ENCODE data around the gene SLC24A5. TPM values are rescaled to one million over a fixed set of nuclear protein-coding genes. Genes with fewer than 3 reads are reported as not detected.

Gene SLC24A5
- total RNA-seq, 4 donors from 2014 or later = not detected

GRCh38 chr15:48119277-48119676, 1.5 kb upstream of the SLC24A5 start:
- Histone ChIP-seq H3K4me3 (no peak overlapping the region), H3K27me3 (no peaks in the 10 kb centered on the region), H3K27ac (no peak overlapping the region), H3K4me1 (no peaks in the 10 kb centered on the region), H3K9me3 (no peaks in the 10 kb centered on the region), H3K36me3 (no peaks in the 10 kb centered on the region)
- 57 to 73% methylated on average over 4 to 5 of the region's 5 CpGs for WGBS, 2 donors (ENCODE audit: low coverage in 1 of 2)
- TF ChIP-seq EP300 (IDR thresholded peaks at IDR 0.05; ENCODE audit: low read depth) (no peak), POLR2AphosphoS5 (IDR thresholded peaks at IDR 0.05) (no peak), POLR2A (IDR thresholded peaks at IDR 0.05) (no peak)
- intact Hi-C loops (cut with DNase I; ENCODE audit: low total_unique reads) = no loop called here
- no peak for DNase-seq
- in situ Hi-C loops (cut with MboI; ENCODE audit: low pct_ligation_motif_present in 1 of 4, low pct_unique_long_range_greater_than_20kb in 1 of 4, low sequenced_read_pairs in 3 of 4) = no loop called here

- TF ChIP-seq POLR2AphosphoS5 (IDR thresholded peaks at IDR 0.05) (no peak), CTCF (IDR thresholded peaks at IDR 0.05) (no peak), EP300 (IDR thresholded peaks at IDR 0.05; ENCODE audit: low read depth) (no peak), POLR2A (IDR thresholded peaks at IDR 0.05) (no peak)
- intact Hi-C loops (cut with DNase I; ENCODE audit: low total_unique reads) = no loop called here
- WGBS, 2 donors (ENCODE audit: low coverage in 1 of 2) = 76 to 82% methylated on average over 4 to 8 of the region's 8 CpGs
- in situ Hi-C loops (cut with MboI; ENCODE audit: low pct_ligation_motif_present in 1 of 4, low pct_unique_long_range_greater_than_20kb in 1 of 4, low sequenced_read_pairs in 3 of 4) = no loop called here
- no peak overlapping the region for H3K4me3 ChIP-seq
- H3K4me1 ChIP-seq = no peaks in the 10 kb centered on the region
- H3K27me3 ChIP-seq = no peaks in the 10 kb centered on the region
- no peaks in the 10 kb centered on the region for H3K9me3 ChIP-seq
- no peak for DNase-seq
- H3K27ac ChIP-seq = no peak overlapping the region
- H3K36me3 ChIP-seq = no peaks in the 10 kb centered on the region
These were observed 1.1 kb downstream of the SLC24A5 start for GRCh38 chr15:48121849-48122248.

- H3K36me3 ChIP-seq = no peaks in the 10 kb centered on the region
- intact Hi-C loops (cut with DNase I; ENCODE audit: low total_unique reads) = no loop called here
- H3K4me3 ChIP-seq = no peak overlapping the region
- in situ Hi-C loops (cut with MboI; ENCODE audit: low pct_ligation_motif_present in 1 of 4, low pct_unique_long_range_greater_than_20kb in 1 of 4, low sequenced_read_pairs in 3 of 4) = no loop called here
- 76 to 100% methylated on average over 2 to 6 of the region's 6 CpGs for WGBS, 2 donors (ENCODE audit: low coverage in 1 of 2)
- no peaks in the 10 kb centered on the region for H3K4me1 ChIP-seq
- no peaks in the 10 kb centered on the region for H3K9me3 ChIP-seq
- no peak for DNase-seq
- H3K27ac ChIP-seq = no peak overlapping the region
- H3K27me3 ChIP-seq = no peaks in the 10 kb centered on the region
- TF ChIP-seq CTCF (IDR thresholded peaks at IDR 0.05) (no peak), POLR2AphosphoS5 (IDR thresholded peaks at IDR 0.05) (no peak), POLR2A (IDR thresholded peaks at IDR 0.05) (no peak), EP300 (IDR thresholded peaks at IDR 0.05; ENCODE audit: low read depth) (no peak)
These were observed 6.0 kb downstream of the SLC24A5 start for GRCh38 chr15:48126667-48127355.

DNA sequence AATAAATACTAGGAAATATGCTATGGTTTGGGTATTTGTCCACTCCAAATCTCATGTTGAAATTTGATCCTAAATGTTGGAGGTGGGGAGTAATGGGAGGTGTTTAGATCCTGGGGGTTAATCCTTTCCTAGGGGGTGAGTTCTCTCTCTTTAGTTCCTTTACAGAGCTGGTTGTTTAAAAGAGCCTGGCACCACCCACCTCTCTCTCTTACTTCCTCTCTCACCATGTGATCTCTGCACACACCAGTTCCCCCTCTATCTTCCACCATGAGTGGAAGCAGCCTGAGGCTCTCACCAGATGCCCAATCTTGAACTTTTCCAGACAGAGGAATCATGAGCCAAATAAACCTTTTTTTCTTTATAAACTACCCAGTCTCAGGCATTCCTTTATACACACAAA, 10.5 kb downstream of the SLC24A5 start:
- no peak for DNase-seq
- H3K36me3 ChIP-seq = no peaks in the 10 kb centered on the region
- intact Hi-C loops (cut with DNase I; ENCODE audit: low total_unique reads) = no loop called here
- H3K4me3 ChIP-seq = no peak overlapping the region
- no peak overlapping the region for H3K27ac ChIP-seq
- H3K27me3 ChIP-seq = no peaks in the 10 kb centered on the region
- no peaks in the 10 kb centered on the region for H3K4me1 ChIP-seq
- no peaks in the 10 kb centered on the region for H3K9me3 ChIP-seq
- TF ChIP-seq EP300 (IDR thresholded peaks at IDR 0.05; ENCODE audit: low read depth) (no peak), CTCF (IDR thresholded peaks at IDR 0.05) (no peak), POLR2AphosphoS5 (IDR thresholded peaks at IDR 0.05) (no peak), POLR2A (IDR thresholded peaks at IDR 0.05) (no peak)
- in situ Hi-C loops (cut with MboI; ENCODE audit: low pct_ligation_motif_present in 1 of 4, low pct_unique_long_range_greater_than_20kb in 1 of 4, low sequenced_read_pairs in 3 of 4) = no loop called here

GRCh38 chr15:48132874-48133273, 12.1 kb downstream of the SLC24A5 start:
- 87 to 88% methylated on average over 6 of the region's 6 CpGs for WGBS, 2 donors (ENCODE audit: low coverage in 1 of 2)
- in situ Hi-C loops (cut with MboI; ENCODE audit: low pct_ligation_motif_present in 1 of 4, low pct_unique_long_range_greater_than_20kb in 1 of 4, low sequenced_read_pairs in 3 of 4) = no loop called here
- no peaks in the 10 kb centered on the region for H3K9me3 ChIP-seq
- intact Hi-C loops (cut with DNase I; ENCODE audit: low total_unique reads) = no loop called here
- no peak for DNase-seq
- H3K4me1 ChIP-seq = no peaks in the 10 kb centered on the region
- H3K27ac ChIP-seq = no peak overlapping the region
- no peak overlapping the region for H3K4me3 ChIP-seq
- H3K36me3 ChIP-seq = no peaks in the 10 kb centered on the region
- no peaks in the 10 kb centered on the region for H3K27me3 ChIP-seq
- TF ChIP-seq POLR2AphosphoS5 (IDR thresholded peaks at IDR 0.05) (no peak), EP300 (IDR thresholded peaks at IDR 0.05; ENCODE audit: low read depth) (no peak), POLR2A (IDR thresholded peaks at IDR 0.05) (no peak), CTCF (IDR thresholded peaks at IDR 0.05) (no peak)

Data from transverse colon (tissue), 4 donors.